ENCODE measurements around the gene KLHDC2. TPM values are rescaled to one million over a fixed set of nuclear protein-coding genes. Genes with fewer than 3 reads are reported as not detected.
A peak's percentile ranks its signal among the peaks of the same experiment; 100 is the strongest.

KLHDC2 gene
- total RNA-seq, 4 donors from 2014 or later = 38.4 to 74.3 (median 66.2) TPM

DNA sequence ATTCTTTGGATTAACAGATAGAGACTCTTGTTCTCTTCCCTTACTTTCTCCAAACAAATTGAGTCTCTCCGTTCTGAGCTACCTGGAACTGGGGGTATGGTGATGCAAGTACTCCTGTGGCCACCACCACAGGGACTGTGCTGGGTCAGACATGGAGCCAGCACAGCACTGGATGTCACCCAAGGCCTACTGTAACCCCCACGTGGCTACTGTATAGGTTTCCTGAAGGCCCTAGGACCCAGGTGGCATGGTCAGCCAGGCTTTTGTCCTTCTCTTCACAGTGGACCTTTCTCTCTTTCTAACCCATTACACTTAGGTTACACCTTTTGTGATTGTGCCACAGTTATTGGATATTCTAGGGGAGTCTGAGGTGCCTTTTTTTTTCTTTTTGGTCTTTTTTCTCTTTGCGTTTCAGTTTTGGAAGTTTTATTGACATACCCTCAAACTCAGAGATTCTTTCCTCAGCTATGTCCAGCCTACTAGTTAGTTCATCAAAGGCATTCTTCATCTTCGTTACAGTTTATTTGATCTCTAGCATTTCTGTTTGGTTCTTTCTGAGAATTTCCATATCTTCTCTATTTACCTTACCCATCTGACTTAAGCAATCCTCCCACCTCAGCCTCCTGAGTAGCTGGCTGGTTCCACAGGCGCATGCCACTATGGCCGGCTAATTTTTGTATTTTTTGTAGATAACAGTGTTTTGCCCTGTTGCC lies 6.0 kb upstream of the KLHDC2 start:
- 78 to 86% methylated on average over 6 of the region's 6 CpGs for WGBS, 2 donors
- Histone ChIP-seq H3K9me3 (no peaks in the 10 kb centered on the region), H3K36me3 (peaks cover 0 to 30% (median 0%) of the 10 kb centered on the region in 3 donors), H3K27ac (no peak overlapping the region), H3K27me3 (no peaks in the 10 kb centered on the region), H3K4me1 (peaks cover 0 to 5% (median 5%) of the 10 kb centered on the region in 4 donors), H3K4me3 (no peak overlapping the region)
- TF ChIP-seq POLR2A (IDR thresholded peaks at IDR 0.05) = no peak
- TF ChIP-seq EP300 (IDR thresholded peaks at IDR 0.05) = no peak
- TF ChIP-seq, protein P1, sequence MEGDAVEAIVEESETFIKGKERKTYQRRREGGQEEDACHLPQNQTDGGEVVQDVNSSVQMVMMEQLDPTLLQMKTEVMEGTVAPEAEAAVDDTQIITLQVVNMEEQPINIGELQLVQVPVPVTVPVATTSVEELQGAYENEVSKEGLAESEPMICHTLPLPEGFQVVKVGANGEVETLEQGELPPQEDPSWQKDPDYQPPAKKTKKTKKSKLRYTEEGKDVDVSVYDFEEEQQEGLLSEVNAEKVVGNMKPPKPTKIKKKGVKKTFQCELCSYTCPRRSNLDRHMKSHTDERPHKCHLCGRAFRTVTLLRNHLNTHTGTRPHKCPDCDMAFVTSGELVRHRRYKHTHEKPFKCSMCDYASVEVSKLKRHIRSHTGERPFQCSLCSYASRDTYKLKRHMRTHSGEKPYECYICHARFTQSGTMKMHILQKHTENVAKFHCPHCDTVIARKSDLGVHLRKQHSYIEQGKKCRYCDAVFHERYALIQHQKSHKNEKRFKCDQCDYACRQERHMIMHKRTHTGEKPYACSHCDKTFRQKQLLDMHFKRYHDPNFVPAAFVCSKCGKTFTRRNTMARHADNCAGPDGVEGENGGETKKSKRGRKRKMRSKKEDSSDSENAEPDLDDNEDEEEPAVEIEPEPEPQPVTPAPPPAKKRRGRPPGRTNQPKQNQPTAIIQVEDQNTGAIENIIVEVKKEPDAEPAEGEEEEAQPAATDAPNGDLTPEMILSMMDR (IDR thresholded peaks at IDR 0.05) = no peak
- DNase-seq (ENCODE audit: low spot score in 2 of 2) = no peak

DNA sequence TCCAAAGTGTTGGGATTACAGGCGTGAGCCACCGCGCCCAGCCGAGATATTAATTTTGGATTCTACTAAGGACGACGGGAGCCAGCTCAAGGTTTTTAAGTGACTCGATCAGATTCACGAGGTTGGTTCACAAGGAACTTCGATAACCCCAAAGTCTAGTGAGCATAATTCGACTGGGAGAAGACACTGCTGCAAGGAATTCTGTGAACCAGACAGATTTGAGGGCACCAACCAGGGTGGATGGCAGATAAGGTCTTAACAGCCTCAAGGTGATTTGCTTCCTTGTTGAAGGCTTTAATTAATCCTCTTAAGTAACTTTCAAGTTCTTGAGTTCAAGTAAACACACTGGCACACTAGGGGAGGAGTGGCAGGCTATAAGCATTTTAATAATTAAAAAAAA lies 1.1 kb upstream of the KLHDC2 start:
- Histone ChIP-seq H3K27ac (peak overlapping the region; percentile 91 to 99 (median 96)), H3K9me3 (no peaks in the 10 kb centered on the region), H3K4me3 (peak overlapping the region; percentile 61 to 98 (median 85)), H3K27me3 (no peaks in the 10 kb centered on the region), H3K36me3 (peaks cover 0 to 24% (median 0%) of the 10 kb centered on the region in 3 donors), H3K4me1 (peaks cover 0 to 36% (median 29%) of the 10 kb centered on the region in 4 donors)
- no peak for DNase-seq (ENCODE audit: low spot score in 2 of 2)
- WGBS, 2 donors = 91 to 93% methylated on average over 10 of the region's 10 CpGs
- TF ChIP-seq POLR2A (IDR thresholded peaks at IDR 0.05) = no peak
- no peak for TF ChIP-seq EP300 (IDR thresholded peaks at IDR 0.05)
- TF ChIP-seq, protein P1 (IDR thresholded peaks at IDR 0.05) = no peak

DNA sequence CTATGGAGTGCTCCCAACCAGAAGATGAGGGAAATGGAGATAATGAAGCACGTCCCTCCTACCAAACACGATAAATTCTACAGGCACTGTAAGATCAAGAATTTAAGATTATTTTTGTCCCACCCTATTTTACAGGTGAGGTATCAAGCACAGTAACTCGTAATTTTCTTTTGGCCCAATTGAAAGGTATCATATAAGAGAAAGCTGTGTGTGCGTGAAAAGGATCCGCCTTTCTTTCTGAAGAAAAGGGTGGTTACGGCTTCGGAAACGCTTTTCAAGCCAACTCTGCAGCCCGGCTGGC lies 733 bp upstream of the KLHDC2 start:
- H3K27ac ChIP-seq = peak overlapping the region; percentile 91 to 99 (median 96)
- peaks cover 0 to 21% (median 0%) of the 10 kb centered on the region in 3 donors for H3K36me3 ChIP-seq
- H3K9me3 ChIP-seq = no peaks in the 10 kb centered on the region
- peaks cover 0 to 37% (median 29%) of the 10 kb centered on the region in 4 donors for H3K4me1 ChIP-seq
- DNase-seq (ENCODE audit: low spot score in 2 of 2) = no peak
- no peaks in the 10 kb centered on the region for H3K27me3 ChIP-seq
- H3K4me3 ChIP-seq = peak overlapping the region; percentile 61 to 98 (median 85)
- TF ChIP-seq, protein P1 (IDR thresholded peaks at IDR 0.05) = no peak
- no peak for TF ChIP-seq POLR2A (IDR thresholded peaks at IDR 0.05)
- no peak for TF ChIP-seq EP300 (IDR thresholded peaks at IDR 0.05)
- WGBS, 2 donors = 1 to 2% methylated on average over 9 of the region's 9 CpGs

DNA sequence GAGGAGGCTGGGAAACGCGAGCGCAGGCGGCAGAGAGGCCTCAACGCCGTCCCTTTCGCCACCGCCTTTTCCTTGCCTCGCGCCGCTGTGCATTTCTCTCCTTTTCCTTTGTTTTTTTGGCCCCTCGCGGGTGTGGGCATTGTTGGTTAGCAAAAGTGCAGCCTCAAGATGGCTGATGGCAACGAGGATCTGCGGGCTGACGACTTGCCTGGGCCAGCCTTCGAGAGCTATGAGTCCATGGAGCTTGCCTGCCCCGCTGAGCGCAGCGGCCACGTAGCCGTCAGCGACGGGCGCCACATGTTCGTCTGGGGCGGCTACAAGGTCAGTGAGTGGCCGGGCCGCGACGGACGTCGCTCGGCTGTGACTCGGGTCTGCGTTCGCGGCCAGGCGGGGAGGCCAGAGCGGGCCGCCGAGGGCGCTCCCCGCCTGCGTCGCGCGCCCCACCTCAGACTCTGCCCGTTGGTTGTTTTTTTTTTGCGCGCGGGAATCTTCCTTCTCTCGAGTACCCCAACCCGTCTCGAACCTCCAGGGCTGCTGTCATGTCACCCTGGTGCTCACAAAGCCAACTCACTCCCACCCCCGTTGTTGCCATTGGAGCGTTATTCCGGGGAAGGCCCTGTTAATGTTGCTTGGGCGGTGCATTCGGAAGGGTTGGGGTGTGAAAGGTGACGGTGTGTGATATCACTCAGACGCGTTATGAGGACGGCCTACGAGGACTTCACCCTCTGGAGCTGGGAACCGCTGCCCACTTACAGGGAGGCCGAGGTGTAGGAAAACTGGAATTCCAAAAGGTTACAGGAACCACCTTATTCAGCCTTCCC lies 558 bp downstream of the KLHDC2 start:
- Histone ChIP-seq H3K4me1 (peaks cover 0 to 37% (median 29%) of the 10 kb centered on the region in 4 donors), H3K4me3 (peak overlapping the region; percentile 74 to 98 (median 90)), H3K27ac (peak overlapping the region; percentile 91 to 99 (median 96)), H3K27me3 (no peaks in the 10 kb centered on the region), H3K36me3 (peaks cover 0 to 20% (median 0%) of the 10 kb centered on the region in 3 donors), H3K9me3 (no peaks in the 10 kb centered on the region)
- DNase-seq (ENCODE audit: low spot score in 2 of 2) = peak in 1 of 2 donors; percentile 39
- no peak for TF ChIP-seq EP300 (IDR thresholded peaks at IDR 0.05)
- no peak for TF ChIP-seq POLR2A (IDR thresholded peaks at IDR 0.05)
- TF ChIP-seq, protein P1 (IDR thresholded peaks at IDR 0.05) = no peak
- 0% methylated on average over 41 to 46 of the region's 67 CpGs for whole genome bisulfite sequencing, 2 donors

DNA sequence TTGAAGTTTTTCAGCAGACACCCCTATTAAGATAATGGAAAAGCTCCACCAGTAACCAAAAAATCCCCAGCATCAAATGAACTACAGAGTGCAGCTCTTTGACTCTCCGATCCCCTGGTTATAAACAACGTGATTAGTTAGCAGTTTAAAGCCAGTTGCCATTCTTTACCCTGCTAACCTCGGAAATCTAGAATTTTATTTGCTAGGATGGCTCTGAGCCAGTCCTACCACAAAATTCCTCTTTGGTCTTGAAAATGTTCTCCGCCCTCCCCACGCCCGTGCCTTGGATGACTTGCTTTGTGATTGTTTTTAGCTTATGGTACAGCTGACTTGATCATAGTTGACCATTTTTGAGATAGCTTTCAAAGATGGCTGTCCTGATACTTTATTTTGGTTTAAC lies 1.2 kb downstream of the KLHDC2 start:
- Histone ChIP-seq H3K27me3 (no peaks in the 10 kb centered on the region), H3K36me3 (peaks cover 0 to 17% (median 0%) of the 10 kb centered on the region in 3 donors), H3K4me3 (peak overlapping the region; percentile 74 to 98 (median 90)), H3K4me1 (peaks cover 0 to 37% (median 29%) of the 10 kb centered on the region in 4 donors), H3K9me3 (no peaks in the 10 kb centered on the region), H3K27ac (peak overlapping the region; percentile 91 to 99 (median 96))
- TF ChIP-seq, protein P1 (IDR thresholded peaks at IDR 0.05) = no peak
- TF ChIP-seq POLR2A (IDR thresholded peaks at IDR 0.05) (no peak), EP300 (IDR thresholded peaks at IDR 0.05) (no peak)
- 8 to 14% methylated on average over 6 of the region's 6 CpGs for WGBS, 2 donors
- no peak for DNase-seq (ENCODE audit: low spot score in 2 of 2)
